Activated CD8-positive, alpha-beta memory T cell treated with anti-CD3 and anti-CD28 coated beads for 48 hours (primary cell): Measurements from ENCODE around the gene RIBC2.
"Not testable (repeated sequence)": the region's sequence is repeated elsewhere in the genome, so short reads cannot be mapped to it uniquely, and the experiment has no call there.

Experiments
- DNase-seq, 3 experiments: peaks; one replicate each; pipeline ENCODE4 v3.0.0-alpha.2; 2020; ENCODE audit warnings: low read depth in 2 of 3, low spot score in 2 of 3

Gene RIBC2

DNA sequence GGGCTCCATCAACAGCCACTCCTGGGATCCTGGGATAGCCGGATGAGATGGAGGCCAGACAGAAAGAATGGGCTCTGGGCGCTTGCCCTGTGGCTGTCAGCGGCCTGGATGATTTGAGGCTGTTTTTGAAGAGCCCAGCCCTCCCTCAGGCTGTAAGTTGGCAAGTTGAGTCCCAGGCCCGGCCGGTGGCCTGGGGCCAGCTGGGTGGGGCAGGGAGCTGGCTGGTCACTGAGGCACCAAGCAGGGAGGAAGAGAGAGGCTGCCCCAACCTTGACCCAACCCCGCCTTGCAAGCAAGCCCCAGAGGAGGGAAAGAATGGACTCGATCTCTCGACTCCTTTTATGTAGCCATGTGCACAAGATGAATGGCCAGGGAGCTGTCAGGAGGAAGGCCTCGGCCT, 34.9 kb downstream of the RIBC2 start:
- no peak for DNase-seq

DNA sequence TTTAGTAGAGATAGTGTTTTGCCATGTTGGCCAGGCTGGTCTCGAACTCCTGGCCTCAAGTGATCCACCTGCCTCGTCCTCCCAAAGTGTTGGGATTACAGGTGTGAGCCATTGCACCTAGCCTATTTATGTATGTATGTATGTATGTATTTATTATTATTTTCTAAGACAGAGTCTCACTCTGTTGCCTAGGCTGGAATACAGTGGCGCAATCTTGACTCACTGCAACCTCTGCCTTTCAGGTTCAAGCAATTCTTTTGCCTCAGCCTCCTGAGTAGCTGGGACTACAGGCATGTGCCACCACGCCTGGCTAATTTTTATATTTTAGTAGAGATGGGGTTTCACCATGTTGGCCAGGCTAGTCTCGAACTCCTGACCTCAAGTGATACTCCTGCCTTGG, 35.9 kb downstream of the RIBC2 start:
- not testable (repeated sequence) for DNase-seq

- DNase-seq: no peak
Measured at GRCh38 chr22:45450101-45450785, 36.8 kb downstream of the RIBC2 start.

- DNase-seq: no peak
Measured at GRCh38 chr22:45450921-45451651, 37.6 kb downstream of the RIBC2 start.

DNA sequence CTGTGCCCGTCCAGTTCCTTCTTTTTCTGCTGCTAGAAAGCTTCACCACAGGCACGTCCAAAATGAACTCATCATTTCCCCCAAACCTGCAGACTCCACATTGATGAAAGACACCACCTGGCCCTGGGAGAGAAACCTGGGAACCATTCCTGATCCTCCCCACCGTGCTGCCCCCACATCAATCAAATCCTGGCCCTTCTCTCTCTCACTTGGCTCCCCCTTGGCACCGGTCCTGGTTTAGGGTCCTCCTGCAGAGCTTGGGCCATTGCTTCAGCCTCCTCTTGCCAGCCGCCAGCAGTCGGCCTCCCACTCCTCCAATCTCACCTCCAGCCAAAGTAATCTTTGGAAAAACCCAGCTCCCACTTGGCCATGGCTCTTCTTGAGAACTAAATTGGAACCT, 38.5 kb downstream of the RIBC2 start:
- DNase-seq: no peak

- DNase-seq: no peak
Measured at GRCh38 chr22:45452565-45453379, 39.3 kb downstream of the RIBC2 start.

DNA sequence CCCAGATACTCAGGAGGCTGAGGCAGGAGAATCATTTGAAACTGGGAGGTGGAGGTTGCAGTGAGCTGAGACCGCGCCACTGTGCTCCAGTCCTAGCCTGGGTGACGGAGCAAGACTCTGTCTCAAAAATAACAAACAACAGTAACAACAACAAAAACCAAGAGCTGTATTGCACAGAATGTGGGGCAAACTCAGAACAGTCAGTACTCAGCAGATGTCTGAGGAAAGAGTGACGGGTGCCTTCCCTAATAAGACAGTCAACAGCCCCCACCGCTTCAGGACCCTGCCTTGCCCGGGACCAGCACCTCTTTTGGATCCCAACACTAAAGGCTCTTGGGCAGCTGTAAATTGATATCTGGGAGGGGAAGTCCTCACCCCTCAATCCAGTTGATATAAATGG, 40.3 kb downstream of the RIBC2 start:
- no peak for DNase-seq

DNA sequence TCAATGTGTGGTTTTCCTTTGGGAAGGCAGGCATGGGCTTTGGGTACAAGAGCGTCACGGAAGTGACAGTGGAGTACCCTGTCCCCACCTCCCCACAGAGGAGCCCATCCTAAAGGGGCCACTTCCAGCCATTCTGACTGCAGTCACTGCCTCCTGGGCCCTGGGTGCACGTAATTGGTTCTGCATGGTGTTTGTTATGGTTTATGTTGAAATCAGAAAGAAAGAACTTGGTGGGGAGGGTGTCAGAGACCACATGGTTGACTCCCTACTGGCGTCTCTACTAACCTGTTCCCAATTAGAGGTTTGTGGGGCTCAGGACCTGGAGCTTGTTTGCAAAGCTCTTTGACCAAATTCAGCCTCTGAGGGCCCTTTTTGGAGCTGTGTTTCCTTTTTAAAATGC, 40.8 kb downstream of the RIBC2 start:
- no peak for DNase-seq

DNA sequence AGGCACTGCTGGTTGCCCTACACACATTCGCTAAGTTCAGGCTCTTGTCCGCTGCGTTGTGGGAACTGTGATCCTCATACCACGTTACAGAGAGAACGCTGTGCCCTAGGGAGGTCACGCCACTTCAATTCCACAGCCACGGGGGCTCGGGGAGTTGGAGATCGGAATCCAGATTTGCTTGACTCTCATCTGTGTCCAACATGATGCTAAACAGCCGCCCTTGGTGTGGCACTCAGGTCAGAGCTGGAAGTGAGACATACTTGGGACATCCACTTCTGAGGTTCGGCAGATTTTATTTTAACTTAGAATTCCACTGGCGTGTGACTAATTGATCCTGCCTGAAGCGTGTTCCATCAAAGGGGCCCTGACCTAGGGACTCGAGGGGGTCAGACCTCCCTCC, 41.7 kb downstream of the RIBC2 start:
- no peak for DNase-seq

- DNase-seq: no peak
Measured at GRCh38 chr22:45455621-45456020, 42.1 kb downstream of the RIBC2 start.

GRCh38 chr22:45456811-45457210, 43.3 kb downstream of the RIBC2 start:
- no peak for DNase-seq

GRCh38 chr22:45458532-45458931, 45.0 kb downstream of the RIBC2 start:
- no peak for DNase-seq

DNA sequence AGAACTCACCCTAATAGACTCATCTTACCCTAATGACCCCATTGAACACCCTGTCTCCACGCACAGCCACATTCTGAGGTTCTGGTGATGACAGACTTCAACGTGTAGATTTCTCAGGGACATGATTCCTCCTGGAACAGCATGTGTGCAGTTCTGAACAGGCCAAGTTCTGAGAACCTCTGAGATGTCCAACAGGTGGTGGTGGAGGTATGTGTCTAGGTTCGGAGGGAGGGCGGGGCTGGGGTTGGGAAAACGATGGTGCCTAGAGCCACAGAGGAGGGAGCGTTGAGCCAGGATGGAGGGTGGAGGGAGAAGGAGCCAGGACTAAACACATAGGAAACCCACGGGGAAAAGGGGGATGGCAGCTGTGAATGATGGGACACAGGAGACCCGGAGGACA, 45.7 kb downstream of the RIBC2 start:
- no peak for DNase-seq

GRCh38 chr22:45460288-45461109, 47.0 kb downstream of the RIBC2 start:
- no peak for DNase-seq

GRCh38 chr22:45462034-45462655, 48.7 kb downstream of the RIBC2 start:
- DNase-seq: no peak

GRCh38 chr22:45463691-45464090, 50.2 kb downstream of the RIBC2 start:
- not testable (repeated sequence) for DNase-seq

- no peak for DNase-seq
Measured at GRCh38 chr22:45465633-45466032, 52.1 kb downstream of the RIBC2 start.

DNA sequence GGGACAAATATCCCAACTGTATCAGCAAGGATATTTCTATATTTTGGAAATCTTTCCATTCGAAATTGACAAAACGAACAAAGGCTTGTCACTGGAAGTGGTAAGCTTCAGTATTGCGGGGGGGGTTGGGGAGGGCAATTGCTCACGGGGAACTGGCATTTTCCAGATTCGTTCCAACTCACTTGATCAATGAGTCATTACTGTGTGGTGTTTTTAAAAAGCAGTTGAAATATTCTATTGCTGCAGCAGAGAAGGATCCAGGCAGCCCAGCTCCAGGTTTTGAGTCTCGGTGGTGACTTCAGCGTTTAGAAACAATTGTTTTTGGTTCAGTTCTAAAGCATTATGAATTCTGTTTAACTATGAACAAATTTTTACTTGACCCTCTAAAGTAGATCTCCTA, 55.4 kb downstream of the RIBC2 start:
- no peak for DNase-seq

- no peak for DNase-seq
Measured at GRCh38 chr22:45469281-45470073, 56.0 kb downstream of the RIBC2 start.

GRCh38 chr22:45470871-45471270, 57.4 kb downstream of the RIBC2 start:
- DNase-seq: no peak
